Subcutaneous adipose tissue (tissue), 4 donors: ENCODE data around the gene SUPT20H. TPM values are rescaled to one million over a fixed set of nuclear protein-coding genes. Genes with fewer than 3 reads are reported as not detected.

ENCODE experiments used
- total RNA-seq, 4 donors: library from RNA; depleted of rRNA; stranded (reverse); fragments of >200 nt; gene quantifications; one replicate each; pipeline ENCODE4 v1.1.0, GENCODE V29; 2016
- TF ChIP-seq, protein P1 (sequence below): fragments of 450-650 bp; IDR thresholded peaks from one replicate; pipeline ENCODE4 v1.5.1; 2016; ENCODE audit warnings: low read depth, mild to moderate bottlenecking, control low read depth, antibody characterized with exemption, moderate library complexity

Gene SUPT20H
- total RNA-seq, 4 donors from 2014 or later: 41.6 to 47.3 (median 44.2) TPM

- TF ChIP-seq, protein P1, sequence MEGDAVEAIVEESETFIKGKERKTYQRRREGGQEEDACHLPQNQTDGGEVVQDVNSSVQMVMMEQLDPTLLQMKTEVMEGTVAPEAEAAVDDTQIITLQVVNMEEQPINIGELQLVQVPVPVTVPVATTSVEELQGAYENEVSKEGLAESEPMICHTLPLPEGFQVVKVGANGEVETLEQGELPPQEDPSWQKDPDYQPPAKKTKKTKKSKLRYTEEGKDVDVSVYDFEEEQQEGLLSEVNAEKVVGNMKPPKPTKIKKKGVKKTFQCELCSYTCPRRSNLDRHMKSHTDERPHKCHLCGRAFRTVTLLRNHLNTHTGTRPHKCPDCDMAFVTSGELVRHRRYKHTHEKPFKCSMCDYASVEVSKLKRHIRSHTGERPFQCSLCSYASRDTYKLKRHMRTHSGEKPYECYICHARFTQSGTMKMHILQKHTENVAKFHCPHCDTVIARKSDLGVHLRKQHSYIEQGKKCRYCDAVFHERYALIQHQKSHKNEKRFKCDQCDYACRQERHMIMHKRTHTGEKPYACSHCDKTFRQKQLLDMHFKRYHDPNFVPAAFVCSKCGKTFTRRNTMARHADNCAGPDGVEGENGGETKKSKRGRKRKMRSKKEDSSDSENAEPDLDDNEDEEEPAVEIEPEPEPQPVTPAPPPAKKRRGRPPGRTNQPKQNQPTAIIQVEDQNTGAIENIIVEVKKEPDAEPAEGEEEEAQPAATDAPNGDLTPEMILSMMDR: no peak
These were observed 78.2 kb downstream of the SUPT20H start for GRCh38 chr13:36981156-36981743.

DNA sequence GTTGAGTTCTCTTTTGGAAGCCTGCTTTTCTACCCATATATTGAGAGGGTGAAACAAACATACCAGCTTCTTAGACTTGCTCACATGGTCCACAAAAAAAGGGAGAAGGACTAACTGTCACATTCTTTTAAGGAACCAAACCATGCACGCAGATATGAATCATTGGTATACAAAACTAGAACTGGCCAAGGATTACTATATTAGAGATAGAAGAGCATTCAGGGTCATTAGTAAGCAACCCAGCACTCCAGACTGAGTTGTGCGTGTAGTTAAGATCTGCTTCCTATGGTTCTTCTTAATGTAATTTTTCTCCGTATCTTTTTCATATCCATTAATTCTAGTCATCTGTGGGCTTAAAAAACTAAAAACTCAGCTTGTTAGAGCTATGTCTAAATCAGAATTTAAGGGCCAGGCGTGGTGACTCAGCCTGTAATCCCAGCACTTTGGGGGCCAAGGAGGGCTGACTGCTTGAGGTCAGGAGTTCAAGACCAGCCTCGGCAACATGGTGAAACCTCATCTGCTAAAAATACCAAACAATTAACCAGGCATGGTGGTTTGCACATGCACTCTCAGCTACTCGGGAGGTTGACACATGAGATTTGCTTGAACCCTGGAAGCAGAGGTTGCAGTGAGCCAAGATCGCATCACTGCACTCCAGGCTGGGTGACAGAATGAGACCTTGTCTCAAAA is 80.0 kb downstream of the SUPT20H start:
- TF ChIP-seq, protein P1: no peak

- TF ChIP-seq, protein P1: no peak
These were observed 84.3 kb downstream of the SUPT20H start for GRCh38 chr13:36975172-36975571.

- TF ChIP-seq, protein P1: no peak
These were observed 85.7 kb downstream of the SUPT20H start for GRCh38 chr13:36973621-36974295.

GRCh38 chr13:36973009-36973408 is 86.5 kb downstream of the SUPT20H start:
- TF ChIP-seq, protein P1: no peak

DNA sequence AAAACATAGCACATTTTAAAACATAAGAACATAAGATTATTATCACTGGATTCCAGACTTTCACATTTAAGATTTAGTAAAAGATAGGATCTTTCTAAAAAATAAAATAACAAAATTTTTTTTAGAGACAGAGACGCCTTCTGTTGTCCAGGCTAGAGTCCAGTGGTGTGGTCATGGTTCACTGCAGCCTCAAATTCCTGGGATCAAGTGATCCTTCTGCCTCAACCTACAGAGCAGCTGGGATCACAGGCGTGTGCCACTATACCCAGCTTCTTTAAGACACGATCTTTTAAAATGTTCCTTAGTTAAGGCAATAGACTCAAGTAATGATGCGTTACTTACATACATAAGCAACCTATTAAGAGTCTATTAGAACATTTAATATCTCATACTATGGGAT is 93.1 kb downstream of the SUPT20H start:
- TF ChIP-seq, protein P1: no peak

DNA sequence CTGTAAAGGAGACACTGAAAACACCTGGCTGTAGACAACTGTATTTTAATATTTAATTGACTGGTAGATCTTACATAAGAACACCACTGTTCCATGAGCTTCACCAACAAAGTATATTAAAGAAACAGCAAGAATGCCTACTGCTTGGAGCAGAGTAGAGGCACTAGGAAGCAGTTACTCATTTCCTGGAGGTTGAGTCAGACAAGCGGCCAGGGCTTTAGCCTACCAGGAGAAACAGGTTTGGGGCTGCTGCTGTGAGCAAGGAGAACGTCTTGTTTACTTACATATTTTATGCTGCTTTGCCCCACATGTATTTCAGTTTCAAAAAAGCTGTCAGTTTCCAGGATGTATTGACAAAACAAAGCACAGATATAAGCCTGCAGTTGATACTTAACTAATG is 93.7 kb downstream of the SUPT20H start:
- TF ChIP-seq, protein P1: no peak
